ENCODE measurements around the gene NLRC3.
"Not testable (repeated sequence)": the region's sequence is repeated elsewhere in the genome, so short reads cannot be mapped to it uniquely, and the experiment has no call there.

DNA sequence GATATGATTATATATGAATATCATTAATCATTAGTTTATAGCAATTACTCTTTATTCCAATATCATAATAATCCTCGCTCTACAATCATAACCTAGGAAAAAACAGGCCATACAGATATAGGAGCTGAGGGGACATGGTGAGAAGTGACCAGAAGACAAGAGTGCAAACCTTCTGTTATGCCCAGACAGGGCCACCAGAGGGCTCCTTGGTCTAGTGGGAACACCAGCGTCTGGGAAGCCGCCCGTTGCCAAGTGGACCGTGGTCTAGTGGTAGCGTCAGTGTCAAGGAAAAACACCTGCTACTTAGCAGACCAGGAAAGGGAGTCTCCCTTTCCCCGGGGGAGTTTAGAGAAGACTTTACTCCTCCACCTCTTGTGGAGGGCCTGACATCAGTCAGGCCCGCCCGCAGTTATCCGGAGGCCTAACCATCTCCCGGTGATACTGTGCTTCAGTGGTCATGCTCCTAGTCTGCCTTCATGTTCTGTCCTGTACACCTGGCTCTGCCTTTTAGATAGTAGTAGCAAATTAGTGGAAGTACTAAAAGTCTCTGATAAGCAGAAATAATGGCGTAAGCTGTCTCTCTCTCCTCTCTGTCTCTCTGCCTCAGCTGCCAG lies 49.9 kb downstream of the NLRC3 start:
- TF ChIP-seq, protein P1, sequence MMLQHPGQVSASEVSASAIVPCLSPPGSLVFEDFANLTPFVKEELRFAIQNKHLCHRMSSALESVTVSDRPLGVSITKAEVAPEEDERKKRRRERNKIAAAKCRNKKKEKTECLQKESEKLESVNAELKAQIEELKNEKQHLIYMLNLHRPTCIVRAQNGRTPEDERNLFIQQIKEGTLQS (IDR thresholded peaks at IDR 0.05): not testable (repeated sequence)
- TF ChIP-seq, protein P2, sequence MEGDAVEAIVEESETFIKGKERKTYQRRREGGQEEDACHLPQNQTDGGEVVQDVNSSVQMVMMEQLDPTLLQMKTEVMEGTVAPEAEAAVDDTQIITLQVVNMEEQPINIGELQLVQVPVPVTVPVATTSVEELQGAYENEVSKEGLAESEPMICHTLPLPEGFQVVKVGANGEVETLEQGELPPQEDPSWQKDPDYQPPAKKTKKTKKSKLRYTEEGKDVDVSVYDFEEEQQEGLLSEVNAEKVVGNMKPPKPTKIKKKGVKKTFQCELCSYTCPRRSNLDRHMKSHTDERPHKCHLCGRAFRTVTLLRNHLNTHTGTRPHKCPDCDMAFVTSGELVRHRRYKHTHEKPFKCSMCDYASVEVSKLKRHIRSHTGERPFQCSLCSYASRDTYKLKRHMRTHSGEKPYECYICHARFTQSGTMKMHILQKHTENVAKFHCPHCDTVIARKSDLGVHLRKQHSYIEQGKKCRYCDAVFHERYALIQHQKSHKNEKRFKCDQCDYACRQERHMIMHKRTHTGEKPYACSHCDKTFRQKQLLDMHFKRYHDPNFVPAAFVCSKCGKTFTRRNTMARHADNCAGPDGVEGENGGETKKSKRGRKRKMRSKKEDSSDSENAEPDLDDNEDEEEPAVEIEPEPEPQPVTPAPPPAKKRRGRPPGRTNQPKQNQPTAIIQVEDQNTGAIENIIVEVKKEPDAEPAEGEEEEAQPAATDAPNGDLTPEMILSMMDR (IDR thresholded peaks at IDR 0.05; ENCODE audit: low read depth, low read length, missing input control): peak; percentile 68
- TF ChIP-seq, protein P3, sequence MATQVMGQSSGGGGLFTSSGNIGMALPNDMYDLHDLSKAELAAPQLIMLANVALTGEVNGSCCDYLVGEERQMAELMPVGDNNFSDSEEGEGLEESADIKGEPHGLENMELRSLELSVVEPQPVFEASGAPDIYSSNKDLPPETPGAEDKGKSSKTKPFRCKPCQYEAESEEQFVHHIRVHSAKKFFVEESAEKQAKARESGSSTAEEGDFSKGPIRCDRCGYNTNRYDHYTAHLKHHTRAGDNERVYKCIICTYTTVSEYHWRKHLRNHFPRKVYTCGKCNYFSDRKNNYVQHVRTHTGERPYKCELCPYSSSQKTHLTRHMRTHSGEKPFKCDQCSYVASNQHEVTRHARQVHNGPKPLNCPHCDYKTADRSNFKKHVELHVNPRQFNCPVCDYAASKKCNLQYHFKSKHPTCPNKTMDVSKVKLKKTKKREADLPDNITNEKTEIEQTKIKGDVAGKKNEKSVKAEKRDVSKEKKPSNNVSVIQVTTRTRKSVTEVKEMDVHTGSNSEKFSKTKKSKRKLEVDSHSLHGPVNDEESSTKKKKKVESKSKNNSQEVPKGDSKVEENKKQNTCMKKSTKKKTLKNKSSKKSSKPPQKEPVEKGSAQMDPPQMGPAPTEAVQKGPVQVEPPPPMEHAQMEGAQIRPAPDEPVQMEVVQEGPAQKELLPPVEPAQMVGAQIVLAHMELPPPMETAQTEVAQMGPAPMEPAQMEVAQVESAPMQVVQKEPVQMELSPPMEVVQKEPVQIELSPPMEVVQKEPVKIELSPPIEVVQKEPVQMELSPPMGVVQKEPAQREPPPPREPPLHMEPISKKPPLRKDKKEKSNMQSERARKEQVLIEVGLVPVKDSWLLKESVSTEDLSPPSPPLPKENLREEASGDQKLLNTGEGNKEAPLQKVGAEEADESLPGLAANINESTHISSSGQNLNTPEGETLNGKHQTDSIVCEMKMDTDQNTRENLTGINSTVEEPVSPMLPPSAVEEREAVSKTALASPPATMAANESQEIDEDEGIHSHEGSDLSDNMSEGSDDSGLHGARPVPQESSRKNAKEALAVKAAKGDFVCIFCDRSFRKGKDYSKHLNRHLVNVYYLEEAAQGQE (IDR thresholded peaks at IDR 0.05): not testable (repeated sequence)
- TF ChIP-seq TAF1 (conservative IDR thresholded peaks at IDR 0.05); GABPA (IDR thresholded peaks at IDR 0.05 in 1 of 2, conservative IDR thresholded peaks at IDR 0.05 in 1 of 2): not testable (repeated sequence)
- peak; percentile 77 to 85 for TF ChIP-seq RAD21 (IDR thresholded peaks at IDR 0.05)
